ENCODE data around the gene CPAMD8. TPM values are rescaled to one million over a fixed set of nuclear protein-coding genes. Genes with fewer than 3 reads are reported as not detected.

The CPAMD8 gene
- total and polyA plus RNA-seq, 9 of the 15 experiments (the other 6 are each of a cell fraction or from before 2014, with no cell fraction given), result 0.20 to 2.1 (median 1.3) TPM

GRCh38 chr19:17070912-17071311 lies 44.3 kb upstream of the CPAMD8 start:
- Histone ChIP-seq H3K9me1 (ENCODE audit: control insufficient read depth, insufficient read depth, low read length) (peaks cover 3% of the 10 kb centered on the region), H3K27ac (ENCODE audit: extremely low read depth, low read depth, low read length) (no peak overlapping the region), H3K4me2 (ENCODE audit: insufficient read depth, low read length) (no peak overlapping the region), H3K4me3 (no peak overlapping the region), H3K9ac (ENCODE audit: insufficient read depth in 1 of 2, low read depth in 2 of 2, low read length in 2 of 2) (peak overlapping the region in 1 of 2 experiments; percentile 79; a peak in 1 of 4 replicates), H3K79me2 (ENCODE audit: control insufficient read depth, insufficient read depth, low read length) (peaks cover 70% of the 10 kb centered on the region), H3K27me3 (ENCODE audit: control insufficient read depth in 2 of 2, insufficient read depth in 2 of 2, low read length in 2 of 2) (no peaks in the 10 kb centered on the region; a peak in 1 of 5 replicates), H4K20me1 (replicated peaks; ENCODE audit: control insufficient read depth, insufficient read depth, low read length) (0 out of 2 replicates have a peak, but pooled peaks cover 5% of the 10 kb centered on the region), H3K9me3 (replicated peaks; ENCODE audit: control insufficient read depth, insufficient read depth, low read depth, low read length) (no peaks in the 10 kb centered on the region), H3K36me3 (ENCODE audit: control insufficient read depth, insufficient read depth, low read length) (peaks cover 72% of the 10 kb centered on the region), H3K4me1 (replicated peaks in 1 of 2; ENCODE audit: control insufficient read depth in 2 of 2, insufficient read depth in 2 of 2, low read length in 2 of 2) (peaks cover 7 to 21% of the 10 kb centered on the region in 2 experiments; a peak in 4 of 5 replicates), H2AFZ (ENCODE audit: low read depth, low read length) (no peak overlapping the region)
- TF ChIP-seq, protein P1, sequence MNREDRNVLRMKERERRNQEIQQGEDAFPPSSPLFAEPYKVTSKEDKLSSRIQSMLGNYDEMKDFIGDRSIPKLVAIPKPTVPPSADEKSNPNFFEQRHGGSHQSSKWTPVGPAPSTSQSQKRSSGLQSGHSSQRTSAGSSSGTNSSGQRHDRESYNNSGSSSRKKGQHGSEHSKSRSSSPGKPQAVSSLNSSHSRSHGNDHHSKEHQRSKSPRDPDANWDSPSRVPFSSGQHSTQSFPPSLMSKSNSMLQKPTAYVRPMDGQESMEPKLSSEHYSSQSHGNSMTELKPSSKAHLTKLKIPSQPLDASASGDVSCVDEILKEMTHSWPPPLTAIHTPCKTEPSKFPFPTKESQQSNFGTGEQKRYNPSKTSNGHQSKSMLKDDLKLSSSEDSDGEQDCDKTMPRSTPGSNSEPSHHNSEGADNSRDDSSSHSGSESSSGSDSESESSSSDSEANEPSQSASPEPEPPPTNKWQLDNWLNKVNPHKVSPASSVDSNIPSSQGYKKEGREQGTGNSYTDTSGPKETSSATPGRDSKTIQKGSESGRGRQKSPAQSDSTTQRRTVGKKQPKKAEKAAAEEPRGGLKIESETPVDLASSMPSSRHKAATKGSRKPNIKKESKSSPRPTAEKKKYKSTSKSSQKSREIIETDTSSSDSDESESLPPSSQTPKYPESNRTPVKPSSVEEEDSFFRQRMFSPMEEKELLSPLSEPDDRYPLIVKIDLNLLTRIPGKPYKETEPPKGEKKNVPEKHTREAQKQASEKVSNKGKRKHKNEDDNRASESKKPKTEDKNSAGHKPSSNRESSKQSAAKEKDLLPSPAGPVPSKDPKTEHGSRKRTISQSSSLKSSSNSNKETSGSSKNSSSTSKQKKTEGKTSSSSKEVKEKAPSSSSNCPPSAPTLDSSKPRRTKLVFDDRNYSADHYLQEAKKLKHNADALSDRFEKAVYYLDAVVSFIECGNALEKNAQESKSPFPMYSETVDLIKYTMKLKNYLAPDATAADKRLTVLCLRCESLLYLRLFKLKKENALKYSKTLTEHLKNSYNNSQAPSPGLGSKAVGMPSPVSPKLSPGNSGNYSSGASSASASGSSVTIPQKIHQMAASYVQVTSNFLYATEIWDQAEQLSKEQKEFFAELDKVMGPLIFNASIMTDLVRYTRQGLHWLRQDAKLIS (CRISPR knock-in tag; IDR thresholded peaks at IDR 0.05), result no peak
- TF ChIP-seq, protein P2, sequence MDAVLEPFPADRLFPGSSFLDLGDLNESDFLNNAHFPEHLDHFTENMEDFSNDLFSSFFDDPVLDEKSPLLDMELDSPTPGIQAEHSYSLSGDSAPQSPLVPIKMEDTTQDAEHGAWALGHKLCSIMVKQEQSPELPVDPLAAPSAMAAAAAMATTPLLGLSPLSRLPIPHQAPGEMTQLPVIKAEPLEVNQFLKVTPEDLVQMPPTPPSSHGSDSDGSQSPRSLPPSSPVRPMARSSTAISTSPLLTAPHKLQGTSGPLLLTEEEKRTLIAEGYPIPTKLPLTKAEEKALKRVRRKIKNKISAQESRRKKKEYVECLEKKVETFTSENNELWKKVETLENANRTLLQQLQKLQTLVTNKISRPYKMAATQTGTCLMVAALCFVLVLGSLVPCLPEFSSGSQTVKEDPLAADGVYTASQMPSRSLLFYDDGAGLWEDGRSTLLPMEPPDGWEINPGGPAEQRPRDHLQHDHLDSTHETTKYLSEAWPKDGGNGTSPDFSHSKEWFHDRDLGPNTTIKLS (IDR thresholded peaks at IDR 0.05; ENCODE audit: borderline replicate concordance, low read depth), result no peak
- ChIA-PET CTCF (ENCODE audit: low intra/inter-chr PET ratio) (interaction anchor here (0.7 kb wide), 1 partner anchor 212 kb away, joined by 3 read pairs; no protein-coding TSS in a partner anchor), POLR2A (interaction anchor here (0.6 to 1.4 kb wide), 3 partner anchors 9 to 84 kb away, joined by 3 to 4 read pairs (median 3); no protein-coding TSS in a partner anchor)
- FAIRE-seq (no peak), DNase-seq (ENCODE audit: extremely low read depth in 1 of 4, low spot score in 3 of 4) (no peak), ATAC-seq (no peak)
- in situ Hi-C loops (cut with MboI), result loop anchor here (5.0 kb wide), 1 partner anchor 216 kb away; no protein-coding TSS in a partner anchor
- intact Hi-C loops (cut with micrococcal nuclease), result loop anchor here (10.0 kb wide), 1 partner anchor 134 kb away; no protein-coding TSS in a partner anchor
- 82% methylated on average over 6 of the region's 7 CpGs for WGBS (ENCODE audit: insufficient coverage, low coverage, missing lambda C conversion rate)
- BruUV-seq (replicated peaks), result no TSS peak
